Body of pancreas (tissue), 4 donors: ENCODE data around the gene KIF18B. TPM values are rescaled to one million over a fixed set of nuclear protein-coding genes. Genes with fewer than 3 reads are reported as not detected.
A peak's percentile ranks its signal among the peaks of the same experiment; 100 is the strongest.

Experiments used
- ATAC-seq: fragments of 150-250 bp; one replicate; pipeline ENCODE4 v1.9.1; 2016
- DNase-seq, 4 donors: peaks; one replicate each; pipeline ENCODE4 v3.0.0-alpha.2; 2019
- H3K27ac ChIP-seq, 4 donors: fragments of 200-600 bp; sonication (generic); 1 replicate in 3 of 4; 2 replicates in 1 of 4; pipeline versions ENCODE4 v1.5.1 to v1.6.1; 2016 to 2019; ENCODE audit warnings: mild to moderate bottlenecking in 1 of 4, mixed read lengths in 1 of 4, moderate library complexity in 1 of 4
- H3K27me3 ChIP-seq, 2 donors: fragments of 200-600 bp; sonication (generic); one replicate each; pipeline ENCODE4 v1.6.0; 2016; ENCODE audit warnings: mild to moderate bottlenecking in 1 of 2
- H3K36me3 ChIP-seq, 2 donors: fragments of 200-600 bp; sonication (generic); replicated peaks in 1 of 2; 2 replicates each; pipeline ENCODE4 v1.5.1; 2016; ENCODE audit warnings: low read depth in 2 of 2; ENCODE audit not compliant: insufficient read depth in 1 of 2
- H3K4me1 ChIP-seq: fragments of 200-600 bp; sonication (generic); one replicate; pipeline ENCODE4 v1.6.0; 2016
- H3K4me3 ChIP-seq, 2 donors: fragments of 200-600 bp; sonication (generic); 1 replicate in 1 of 2; 2 replicates in 1 of 2; pipeline ENCODE4 v1.5.1; 2016 to 2019
- H3K9me3 ChIP-seq, 3 donors: fragments of 200-600 bp; sonication (generic); 1 replicate in 2 of 3; 2 replicates in 1 of 3; pipeline ENCODE4 v1.5.1; 2016
- CTCF ChIP-seq, 7 experiments: fragments of 450-650 bp in 4 of 7; fragments of 200-600 bp in 3 of 7; sonication (generic) in 3 of 7; IDR thresholded peaks; one replicate each; pipeline ENCODE4 v1.5.1; 2016 to 2019; ENCODE audit warnings: antibody characterized with exemption in 7 of 7
- POLR2A ChIP-seq, 3 donors: fragments of 450-650 bp; IDR thresholded peaks; one replicate each; pipeline ENCODE4 v1.6.1; 2016; ENCODE audit warnings: antibody characterized with exemption in 3 of 3, mild to moderate bottlenecking in 2 of 3
- WGBS, 2 donors: methylation state at CpG; one replicate each; pipeline ENCODE4 v1.1.5; 2017; 5-methylcytosine and 5-hydroxymethylcytosine counted together
- intact Hi-C: fragments of 100-400 bp; cut with DNase I; formaldehyde crosslinking; loops from one replicate; pipeline ENCODE4 v1.15.1; 2023
- total RNA-seq, 2 donors: library from RNA; depleted of rRNA; stranded (reverse); fragments of >200 nt; gene quantifications; one replicate each; pipeline ENCODE4 v1.1.0, GENCODE V29; 2016

KIF18B gene
- total RNA-seq, 2 donors from 2014 or later = 0.26 TPM; not detected in 1

- H3K27ac ChIP-seq = peak overlapping the region in 2 of 4 donors; percentile 55 to 72
- 72 to 84% methylated on average over 6 to 9 of the region's 9 CpGs for WGBS, 2 donors
- H3K36me3 ChIP-seq = no peaks in the 10 kb centered on the region
- DNase-seq = no peak
- H3K9me3 ChIP-seq = no peaks in the 10 kb centered on the region
- H3K4me1 ChIP-seq = peaks cover 20% of the 10 kb centered on the region
- no peak for ATAC-seq
- intact Hi-C loops = no loop called here
- no peak overlapping the region for H3K4me3 ChIP-seq
- TF ChIP-seq CTCF (IDR thresholded peaks at IDR 0.05) (no peak), POLR2A (IDR thresholded peaks at IDR 0.05) (no peak)
- no peaks in the 10 kb centered on the region for H3K27me3 ChIP-seq
Observed at GRCh38 chr17:44941712-44942331, 5.8 kb downstream of the KIF18B start.

GRCh38 chr17:44940768-44941167, 6.8 kb downstream of the KIF18B start:
- H3K4me3 ChIP-seq = no peak overlapping the region
- intact Hi-C loops = no loop called here
- no peaks in the 10 kb centered on the region for H3K9me3 ChIP-seq
- TF ChIP-seq CTCF (IDR thresholded peaks at IDR 0.05) (no peak), POLR2A (IDR thresholded peaks at IDR 0.05) (no peak)
- DNase-seq (no peak), ATAC-seq (peak; percentile 12)
- H3K27ac ChIP-seq = peak overlapping the region in 3 of 4 donors; percentile 43 to 72 (median 49)
- 36 to 39% methylated on average over 1 of the region's 1 CpG for WGBS, 2 donors
- no peaks in the 10 kb centered on the region for H3K27me3 ChIP-seq
- no peaks in the 10 kb centered on the region for H3K36me3 ChIP-seq
- H3K4me1 ChIP-seq = peaks cover 20% of the 10 kb centered on the region

- Histone ChIP-seq H3K4me1 (peaks cover 20% of the 10 kb centered on the region), H3K27ac (peak overlapping the region in 3 of 4 donors; percentile 43 to 72 (median 49)), H3K36me3 (no peaks in the 10 kb centered on the region), H3K27me3 (no peaks in the 10 kb centered on the region), H3K9me3 (no peaks in the 10 kb centered on the region), H3K4me3 (no peak overlapping the region)
- DNase-seq = peak in 2 of 4 donors; percentile 51 to 54
- WGBS, 2 donors = 47 to 51% methylated on average over 4 of the region's 4 CpGs
- intact Hi-C loops = no loop called here
- ATAC-seq = peak; percentile 90
- TF ChIP-seq CTCF (IDR thresholded peaks at IDR 0.05) = no peak
- TF ChIP-seq POLR2A (IDR thresholded peaks at IDR 0.05) = no peak
Observed at GRCh38 chr17:44940317-44940716, 7.3 kb downstream of the KIF18B start.

- ATAC-seq = no peak
- TF ChIP-seq CTCF (IDR thresholded peaks at IDR 0.05) (no peak), POLR2A (IDR thresholded peaks at IDR 0.05) (no peak)
Observed at GRCh38 chr17:44935116-44935515, 12.5 kb downstream of the KIF18B start.

GRCh38 chr17:44934745-44935105, 12.8 kb downstream of the KIF18B start:
- no peaks in the 10 kb centered on the region for H3K27me3 ChIP-seq
- WGBS, 2 donors = 93 to 95% methylated on average over 9 to 10 of the region's 10 CpGs
- intact Hi-C loops = loop anchor here (5.0 kb wide), 1 partner anchor 73 kb away; no protein-coding TSS in a partner anchor
- no peak for ATAC-seq
- H3K4me1 ChIP-seq = peaks cover 1% of the 10 kb centered on the region
- TF ChIP-seq CTCF (IDR thresholded peaks at IDR 0.05) (no peak), POLR2A (IDR thresholded peaks at IDR 0.05) (no peak)
- H3K9me3 ChIP-seq = no peaks in the 10 kb centered on the region
- DNase-seq = no peak
- H3K36me3 ChIP-seq = no peaks in the 10 kb centered on the region
- no peak overlapping the region for H3K27ac ChIP-seq
- H3K4me3 ChIP-seq = no peak overlapping the region

More at GRCh38 chr17:44935116-44935515, 12.5 kb downstream of the KIF18B start:
- Histone ChIP-seq H3K9me3 (no peaks in the 10 kb centered on the region), H3K4me3 (no peak overlapping the region), H3K27ac (no peak overlapping the region), H3K27me3 (no peaks in the 10 kb centered on the region), H3K4me1 (peaks cover 5% of the 10 kb centered on the region), H3K36me3 (no peaks in the 10 kb centered on the region)
- 86 to 93% methylated on average over 7 to 9 of the region's 9 CpGs for WGBS, 2 donors
- intact Hi-C loops = no loop called here
- DNase-seq = no peak
